ENCODE data around the gene MTHFD1L.

MTHFD1L gene

GRCh38 chr6:151143806-151144205 lies 278.3 kb downstream of the MTHFD1L start:
- H3K4me3 ChIP-seq (ENCODE audit: low read length), result no peak overlapping the region
- no peak for TF ChIP-seq CTCF (conservative IDR thresholded peaks at IDR 0.05; ENCODE audit: low read length)
- DNase-seq (ENCODE audit: low read depth), result no peak

DNA sequence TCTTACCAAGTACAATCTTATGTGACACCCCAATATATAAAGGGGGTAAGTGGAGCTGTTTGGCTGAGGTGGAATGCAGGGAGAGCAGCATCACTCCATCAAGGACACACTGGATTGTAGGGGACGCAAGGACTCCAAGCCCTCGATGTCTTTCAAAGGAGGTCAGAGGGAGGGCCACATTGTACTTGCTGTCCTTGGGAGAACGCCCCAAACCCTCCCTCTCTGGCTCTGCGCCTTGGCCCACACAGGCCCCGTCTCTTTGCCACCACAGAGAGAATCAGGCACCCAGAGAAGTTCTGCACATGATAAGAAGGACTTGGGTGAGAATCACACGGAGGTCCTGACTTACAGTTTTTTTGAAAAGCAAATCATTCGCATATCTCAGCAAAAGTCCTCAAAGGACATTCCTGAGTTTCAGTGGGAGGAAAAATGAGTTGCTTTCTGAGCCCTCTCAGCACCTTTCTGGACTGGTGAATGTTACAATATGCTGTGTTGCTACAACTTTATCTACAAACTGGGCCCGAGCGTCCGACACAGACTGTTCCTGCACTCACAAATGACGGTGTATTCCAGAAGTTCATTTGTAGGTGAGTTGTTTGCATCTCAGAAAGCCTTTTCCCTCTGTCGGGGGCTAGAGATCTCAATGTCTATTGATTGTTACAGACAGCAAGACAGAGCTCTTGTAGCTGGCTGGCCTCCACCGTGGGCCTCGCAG lies 281.8 kb downstream of the MTHFD1L start:
- no peak for TF ChIP-seq CTCF (conservative IDR thresholded peaks at IDR 0.05; ENCODE audit: low read length)
- H3K4me3 ChIP-seq (ENCODE audit: low read length), result no peak overlapping the region
- no peak for DNase-seq (ENCODE audit: low read depth)

DNA sequence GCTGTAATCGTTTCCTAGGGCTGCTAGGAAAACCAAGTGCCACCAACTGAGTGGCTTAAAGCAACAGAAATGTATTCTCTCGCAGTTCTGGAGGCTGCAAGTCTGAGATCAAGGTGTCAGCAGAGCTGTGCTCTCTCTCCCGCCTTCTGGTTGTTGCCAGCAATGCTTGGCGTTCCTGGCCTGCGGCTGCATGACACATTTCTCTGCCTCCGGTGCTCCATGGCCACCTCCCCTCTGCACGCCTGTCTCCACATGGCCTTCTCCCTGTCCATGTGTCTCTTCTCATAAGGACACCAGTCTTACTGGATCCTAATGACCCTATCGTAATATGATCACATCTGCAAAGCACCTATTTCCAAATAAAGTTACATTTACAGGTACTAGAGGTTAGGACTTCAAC lies 282.6 kb downstream of the MTHFD1L start:
- DNase-seq (ENCODE audit: low read depth), result no peak
- H3K4me3 ChIP-seq (ENCODE audit: low read length), result no peak overlapping the region
- TF ChIP-seq CTCF (conservative IDR thresholded peaks at IDR 0.05; ENCODE audit: low read length), result no peak

DNA sequence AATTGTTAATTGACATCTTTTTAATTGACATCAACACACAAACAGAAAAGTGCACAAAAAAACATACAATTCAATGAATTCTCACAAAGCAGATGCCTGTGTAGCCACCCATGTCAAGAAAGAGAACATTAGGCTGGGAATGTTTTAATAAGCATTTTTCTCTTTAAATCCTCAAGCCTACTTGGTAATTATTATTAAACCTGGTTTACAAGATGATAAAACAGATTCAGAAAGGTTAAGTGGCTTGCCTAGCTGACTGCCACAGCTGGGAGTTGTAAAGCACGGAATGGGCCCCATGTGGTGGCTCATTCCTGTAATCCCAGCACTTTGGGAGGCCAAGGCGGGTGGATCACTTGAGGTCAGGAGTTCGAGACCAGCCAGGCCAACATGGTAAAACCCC lies 284.3 kb downstream of the MTHFD1L start:
- H3K4me3 ChIP-seq (ENCODE audit: low read length), result no peak overlapping the region
- TF ChIP-seq CTCF (conservative IDR thresholded peaks at IDR 0.05; ENCODE audit: low read length), result no peak
- no peak for DNase-seq (ENCODE audit: low read depth)

Measured in AG10803 (cell line).